Stomach (tissue), 9 donors: ENCODE data around the gene SPTSSA. TPM values are rescaled to one million over a fixed set of nuclear protein-coding genes. Genes with fewer than 3 reads are reported as not detected.

Experiments used
- DNase-seq, 2 donors: peaks; one replicate each; pipeline versions ENCODE4 v3.0.0 to v3.0.0-alpha.2; 2013 to 2019
- H3K27ac ChIP-seq, 5 donors: fragments of 200-600 bp in 4 of 5; sonication (generic) in 4 of 5; one replicate each; pipeline ENCODE4 v1.5.1; 2013 to 2019; ENCODE audit warnings: mild to moderate bottlenecking in 1 of 5, moderate library complexity in 1 of 5
- H3K27me3 ChIP-seq, 3 donors: fragments of 200-600 bp; sonication (generic); one replicate each; pipeline ENCODE4 v1.5.1; 2017 to 2019; ENCODE audit warnings: mixed run types in 1 of 3
- H3K36me3 ChIP-seq, 4 donors: fragments of 200-600 bp; sonication (generic); 1 replicate in 3 of 4; 2 replicates in 1 of 4; pipeline ENCODE4 v1.5.1; 2016 to 2019
- H3K4me1 ChIP-seq, 4 donors: fragments of 200-600 bp; sonication (generic); one replicate each; pipeline ENCODE4 v1.5.1; 2016 to 2019
- H3K4me3 ChIP-seq, 4 donors: fragments of 200-600 bp; sonication (generic) in 3 of 4; one replicate each; pipeline ENCODE4 v1.5.1; 2016 to 2019; ENCODE audit warnings: mild to moderate bottlenecking in 1 of 4
- H3K9me3 ChIP-seq, 4 donors: fragments of 200-600 bp; sonication (generic); one replicate each; pipeline ENCODE4 v1.5.1; 2016 to 2019
- CTCF ChIP-seq, 7 experiments: fragments of 450-650 bp in 4 of 7; fragments of 200-600 bp in 3 of 7; sonication (generic) in 3 of 7; IDR thresholded peaks; one replicate each; pipeline ENCODE4 v1.5.1; 2016 to 2019; ENCODE audit warnings: antibody characterized with exemption in 7 of 7, control low read depth in 2 of 7, mild to moderate bottlenecking in 1 of 7
- EP300 ChIP-seq: sonication (generic); formaldehyde crosslinking; IDR thresholded peaks from one replicate; pipeline ENCODE4 v1.6.1; 2017; ENCODE audit warnings: antibody characterized with exemption
- POLR2A ChIP-seq, 4 donors: fragments of 450-650 bp; IDR thresholded peaks; one replicate each; pipeline ENCODE4 v1.6.1; 2016; ENCODE audit warnings: antibody characterized with exemption in 4 of 4, control low read depth in 2 of 4, mild to moderate bottlenecking in 1 of 4, moderate library complexity in 1 of 4
- POLR2AphosphoS5 ChIP-seq, 3 donors: sonication (generic); formaldehyde crosslinking; IDR thresholded peaks; one replicate each; pipeline ENCODE4 v1.6.1; 2016; ENCODE audit warnings: antibody characterized with exemption in 3 of 3
- WGBS, 5 donors: extraction: QIAGEN DNeasy Blood & Tissue Kit in 3 of 5; methylation state at CpG; one replicate each; pipeline versions ENCODE4 v1.1.5 to v1.1.7; 2013 to 2018; 5-methylcytosine and 5-hydroxymethylcytosine counted together
- intact Hi-C: fragments of 100-400 bp; cut with DNase I; formaldehyde crosslinking; loops from one replicate; pipeline ENCODE4 v1.15.1; 2023; ENCODE audit warnings: low total_unique reads
- polyA plus RNA-seq, 3 donors: library from polyadenylated mRNA; stranded (reverse); fragments of 200-250 nt; gene quantifications; one replicate each; pipeline ENCODE4 v1.2.3, GENCODE V29; 2013
- total RNA-seq, 5 donors: library from RNA; depleted of rRNA; stranded (reverse); fragments of >200 nt; gene quantifications; one replicate each; pipeline versions ENCODE4 v1.1.0 to v1.2.3, GENCODE V29; 2014 to 2016
- donor health status: healthy with polysubstance abuse.
- donor health status: Bipolar disorder and iron deficiency.
- donor health status: healthy.

The SPTSSA gene
- total and polyA plus RNA-seq, 8 donors = 0.29 to 36.0 (median 21.7) TPM

GRCh38 chr14:34450958-34451357 is 11.1 kb downstream of the SPTSSA start:
- peaks cover 12 to 37% (median 16%) of the 10 kb centered on the region in 4 donors for H3K36me3 ChIP-seq
- H3K9me3 ChIP-seq = no peaks in the 10 kb centered on the region
- 19 to 41% (median 22%) methylated on average over 1 of the region's 1 CpG for WGBS, 5 donors
- no peak overlapping the region for H3K4me3 ChIP-seq
- DNase-seq = no peak
- intact Hi-C loops = no loop called here
- TF ChIP-seq POLR2A (IDR thresholded peaks at IDR 0.05) (no peak), EP300 (no peak), CTCF (IDR thresholded peaks at IDR 0.05) (no peak), POLR2AphosphoS5 (IDR thresholded peaks at IDR 0.05) (no peak)
- peaks cover 0 to 16% (median 4%) of the 10 kb centered on the region in 4 donors for H3K4me1 ChIP-seq
- no peaks in the 10 kb centered on the region for H3K27me3 ChIP-seq
- no peak overlapping the region for H3K27ac ChIP-seq

GRCh38 chr14:34450542-34450915 is 11.5 kb downstream of the SPTSSA start:
- no peak overlapping the region for H3K27ac ChIP-seq
- H3K4me3 ChIP-seq = no peak overlapping the region
- DNase-seq = no peak
- intact Hi-C loops = no loop called here
- no peaks in the 10 kb centered on the region for H3K27me3 ChIP-seq
- no peak for TF ChIP-seq EP300
- no peak for TF ChIP-seq CTCF (IDR thresholded peaks at IDR 0.05)
- no peak for TF ChIP-seq POLR2AphosphoS5 (IDR thresholded peaks at IDR 0.05)
- no peak for TF ChIP-seq POLR2A (IDR thresholded peaks at IDR 0.05)
- no peaks in the 10 kb centered on the region for H3K9me3 ChIP-seq
- H3K4me1 ChIP-seq = peaks cover 0 to 16% (median 4%) of the 10 kb centered on the region in 4 donors
- peaks cover 8 to 33% (median 12%) of the 10 kb centered on the region in 4 donors for H3K36me3 ChIP-seq

GRCh38 chr14:34449819-34450541 is 12.1 kb downstream of the SPTSSA start:
- H3K27ac ChIP-seq = no peak overlapping the region
- intact Hi-C loops = no loop called here
- no peaks in the 10 kb centered on the region for H3K27me3 ChIP-seq
- peaks cover 2 to 27% (median 7%) of the 10 kb centered on the region in 4 donors for H3K36me3 ChIP-seq
- no peaks in the 10 kb centered on the region for H3K9me3 ChIP-seq
- DNase-seq = no peak
- no peak for TF ChIP-seq EP300
- no peak for TF ChIP-seq CTCF (IDR thresholded peaks at IDR 0.05)
- no peak for TF ChIP-seq POLR2AphosphoS5 (IDR thresholded peaks at IDR 0.05)
- TF ChIP-seq POLR2A (IDR thresholded peaks at IDR 0.05) = no peak
- 73 to 83% (median 81%) methylated on average over 6 of the region's 6 CpGs for WGBS, 5 donors
- peaks cover 0 to 16% (median 4%) of the 10 kb centered on the region in 4 donors for H3K4me1 ChIP-seq
- no peak overlapping the region for H3K4me3 ChIP-seq

- intact Hi-C loops = no loop called here
- no peak for TF ChIP-seq CTCF (IDR thresholded peaks at IDR 0.05)
- no peak for TF ChIP-seq POLR2A (IDR thresholded peaks at IDR 0.05)
- no peak for TF ChIP-seq POLR2AphosphoS5 (IDR thresholded peaks at IDR 0.05)
- no peak for TF ChIP-seq EP300
- WGBS, 5 donors = 88 to 97% (median 93%) methylated on average over 4 of the region's 4 CpGs
- Histone ChIP-seq H3K27me3 (no peaks in the 10 kb centered on the region), H3K27ac (no peak overlapping the region), H3K4me3 (no peak overlapping the region), H3K4me1 (peaks cover 6 to 43% (median 25%) of the 10 kb centered on the region in 4 donors), H3K36me3 (no peaks in the 10 kb centered on the region), H3K9me3 (no peaks in the 10 kb centered on the region)
- DNase-seq = no peak
Observed at GRCh38 chr14:34439090-34439489, 22.9 kb downstream of the SPTSSA start.
